GM18909 (cell line): ENCODE measurements around the gene CYP4F11.
"Not testable (repeated sequence)": the region's sequence is repeated elsewhere in the genome, so short reads cannot be mapped to it uniquely, and the experiment has no call there.

ENCODE experiments used
- ATAC-seq: cut with Tn5 transposase; IDR thresholded peaks from one replicate; pipeline ENCODE4 v1.9.1; 2021; ENCODE audit warnings: mild to moderate bottlenecking; ENCODE audit not compliant: unreplicated experiment, poor library complexity

Gene CYP4F11

DNA sequence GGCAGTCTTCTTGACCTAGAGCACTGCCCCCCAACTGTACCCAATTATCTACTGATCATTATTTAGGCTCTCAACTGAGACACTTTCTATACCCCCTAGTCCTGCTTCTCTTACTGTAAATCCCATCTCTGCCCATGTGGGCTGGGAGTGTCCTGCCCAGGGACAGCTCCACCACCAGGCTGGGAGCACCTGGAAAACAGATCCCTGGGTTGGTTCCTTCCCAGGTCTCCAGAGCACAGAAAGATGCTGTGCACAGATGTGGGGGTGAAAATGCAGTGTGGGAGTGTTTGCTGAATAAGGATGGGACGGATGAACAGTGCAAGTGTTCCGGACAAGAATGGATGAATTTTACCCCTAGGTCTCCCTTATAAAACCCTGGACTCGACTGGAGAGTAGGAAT, 49.2 kb downstream of the CYP4F11 start:
- no peak for ATAC-seq

DNA sequence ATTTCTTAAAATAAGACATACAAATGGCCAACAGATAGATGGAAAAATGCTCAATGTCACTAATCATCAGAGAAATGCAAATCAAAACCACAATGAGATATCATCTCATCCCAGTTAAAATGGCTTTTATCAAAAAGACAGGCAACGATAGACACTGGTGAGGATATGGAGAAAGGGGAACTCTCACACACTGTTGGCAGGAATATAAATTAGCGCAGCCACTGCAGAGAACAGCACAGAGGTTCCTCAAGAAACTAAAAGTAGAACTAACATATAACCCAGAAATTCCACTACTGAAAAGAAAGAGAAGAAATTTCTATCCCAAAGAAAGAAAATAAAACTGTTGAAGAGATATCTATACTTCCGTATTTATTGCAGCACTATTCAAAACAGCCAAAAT, 51.0 kb downstream of the CYP4F11 start:
- ATAC-seq = not testable (repeated sequence)

DNA sequence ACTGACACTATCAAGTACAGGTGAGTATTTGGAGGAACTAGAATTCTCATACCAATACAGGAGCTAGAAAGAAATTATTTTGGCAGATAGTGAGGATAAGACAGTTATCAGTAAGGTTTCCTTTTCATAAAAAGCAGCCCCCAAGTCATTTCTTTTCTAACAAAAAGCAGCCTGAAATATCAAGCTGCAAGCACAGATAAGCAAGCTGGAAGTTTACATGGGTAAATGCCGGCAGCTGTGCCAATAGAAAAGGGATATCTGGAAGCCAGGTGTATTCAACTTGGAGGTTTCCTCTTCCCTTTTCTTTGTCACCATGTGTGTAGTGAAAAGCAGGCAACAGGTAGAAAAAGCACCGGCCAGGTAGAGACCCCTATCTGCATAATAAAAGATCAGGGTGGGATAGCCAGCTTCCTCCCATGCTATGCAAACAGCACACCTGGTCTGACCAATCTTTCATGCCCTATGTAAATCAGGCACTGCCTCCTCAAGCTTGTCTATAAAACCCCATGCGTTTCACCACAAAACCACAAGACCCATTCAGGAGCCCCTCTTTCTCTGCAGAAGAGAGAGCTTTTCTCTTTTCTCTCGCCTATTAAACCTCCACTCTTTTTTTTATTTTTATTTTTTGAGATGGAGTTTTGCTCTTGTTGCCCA, 59.4 kb downstream of the CYP4F11 start:
- no peak for ATAC-seq

GRCh38 chr19:15873771-15874170, 60.6 kb downstream of the CYP4F11 start:
- ATAC-seq = not testable (repeated sequence)

DNA sequence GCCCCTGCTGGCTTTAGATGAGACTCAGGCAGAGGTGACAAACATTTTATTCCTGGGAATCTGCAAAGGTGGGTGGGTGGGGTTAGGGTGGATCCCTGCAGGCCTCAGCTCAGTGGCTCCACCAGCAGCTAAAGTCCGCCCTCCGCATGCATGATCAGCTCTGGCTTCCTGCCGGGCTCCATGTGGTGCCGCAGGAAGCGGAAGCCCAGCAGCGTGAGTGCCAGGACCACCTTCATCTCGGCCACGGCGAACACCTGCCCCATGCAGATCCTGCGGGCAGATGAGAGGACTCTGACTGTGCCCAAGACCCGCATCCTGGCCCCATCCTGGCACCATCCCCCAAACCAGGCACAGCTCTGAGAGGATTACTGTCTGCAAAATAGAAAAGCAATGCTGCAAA, 62.8 kb downstream of the CYP4F11 start:
- no peak for ATAC-seq

GRCh38 chr19:15869873-15870272, 64.5 kb downstream of the CYP4F11 start:
- ATAC-seq = no peak

DNA sequence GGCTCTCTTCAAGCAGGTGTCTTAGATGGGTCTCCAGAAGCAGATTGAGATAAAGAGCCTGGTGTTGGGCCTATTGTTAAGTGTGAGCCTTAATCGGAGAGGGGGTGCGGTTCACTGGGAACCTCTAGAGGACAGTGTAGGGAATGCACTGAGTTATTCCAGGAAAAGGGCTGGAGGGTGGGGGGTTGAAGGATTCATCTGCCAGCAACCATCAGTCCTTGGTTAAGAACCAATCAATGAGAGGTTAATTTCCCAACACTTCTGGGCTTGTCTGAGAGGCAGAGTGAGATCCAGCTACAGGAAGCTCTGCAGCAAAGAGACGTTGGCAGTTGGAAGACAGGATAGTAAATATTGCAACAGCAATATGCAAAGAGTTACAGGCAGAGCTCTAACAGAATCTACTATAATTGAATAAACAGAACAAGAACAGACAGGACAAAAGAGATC, 65.2 kb downstream of the CYP4F11 start:
- ATAC-seq = no peak

DNA sequence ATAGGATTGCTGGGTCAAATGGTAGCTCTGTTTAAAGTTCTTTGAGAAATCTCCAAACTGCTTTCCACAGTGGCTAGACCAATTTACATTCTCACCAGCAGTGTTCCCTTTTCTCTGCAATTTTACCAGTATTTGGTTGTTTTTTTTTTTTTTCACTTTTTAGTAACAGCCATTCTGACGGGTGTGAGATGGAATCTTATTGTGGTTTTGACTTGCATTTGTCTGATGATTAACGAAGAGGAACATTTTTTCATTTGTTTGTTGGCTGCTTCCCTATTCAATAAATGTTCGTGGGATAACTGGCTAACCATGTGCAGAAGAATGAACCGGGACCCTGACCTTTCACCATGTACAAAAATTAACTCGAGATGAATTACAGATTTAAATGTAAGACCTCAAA, 67.7 kb downstream of the CYP4F11 start:
- ATAC-seq = no peak

DNA sequence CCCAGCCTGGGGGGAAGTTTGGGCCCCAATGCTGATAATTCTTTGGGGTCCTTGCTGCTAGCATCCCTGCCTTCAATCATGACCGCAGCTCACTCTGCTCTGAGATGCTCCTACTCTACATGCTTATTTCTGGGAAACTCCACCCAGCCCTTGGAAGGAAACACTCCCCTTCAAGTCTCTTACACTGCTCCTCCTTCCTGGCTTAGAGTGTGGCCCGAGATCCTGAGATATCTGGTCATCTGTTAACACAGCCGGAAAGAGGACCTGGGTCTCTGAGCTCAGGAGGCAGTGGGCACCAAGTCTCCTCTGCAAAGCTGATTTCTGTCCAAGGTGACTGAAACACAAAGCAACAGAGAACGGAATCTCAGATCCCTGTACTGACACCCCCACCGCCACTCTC, 69.5 kb downstream of the CYP4F11 start:
- ATAC-seq = no peak

- no peak for ATAC-seq
These were observed 71.1 kb downstream of the CYP4F11 start for GRCh38 chr19:15863272-15863671.

DNA sequence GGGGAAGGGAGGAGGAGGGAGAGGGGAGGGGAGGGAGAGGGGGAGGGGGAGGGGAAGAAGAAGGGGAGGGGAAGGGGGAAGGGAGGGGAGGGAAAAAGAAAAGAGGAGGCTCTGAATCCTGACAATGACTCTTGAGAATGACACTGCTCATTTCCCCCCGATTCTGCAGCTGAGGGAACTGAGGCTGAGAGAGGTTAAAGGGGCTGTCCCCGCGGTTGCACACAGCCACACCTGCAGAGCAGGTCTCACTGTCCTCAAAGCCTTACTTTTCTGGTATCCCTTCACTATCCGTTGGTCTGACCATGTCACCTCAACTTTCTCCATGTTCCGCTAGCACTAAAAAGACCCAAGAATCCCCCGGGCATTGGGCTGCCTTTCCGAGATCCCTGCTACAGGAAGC, 71.9 kb downstream of the CYP4F11 start:
- no peak for ATAC-seq
